Measurements from ENCODE around the gene MRPS27.

The MRPS27 gene

DNA sequence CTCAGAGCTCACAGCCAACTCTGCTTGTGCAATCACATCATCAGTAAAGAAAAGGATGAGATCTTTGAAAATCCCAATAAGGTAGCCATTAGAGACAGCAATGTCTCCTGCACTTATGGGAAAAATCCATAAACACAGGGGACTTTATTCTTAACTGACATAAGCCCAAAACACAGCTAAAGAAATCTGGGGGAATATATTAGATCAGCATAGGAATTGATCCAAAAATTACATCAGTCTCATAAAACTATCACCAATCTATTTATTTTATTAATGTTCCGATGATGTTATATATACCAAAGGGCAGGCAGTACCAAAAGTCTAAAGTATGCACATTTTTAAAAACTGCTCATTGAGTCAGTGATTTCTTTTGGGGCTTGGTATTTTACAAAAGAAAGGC, 6.9 kb downstream of the MRPS27 start:
- TF ChIP-seq, protein P1, sequence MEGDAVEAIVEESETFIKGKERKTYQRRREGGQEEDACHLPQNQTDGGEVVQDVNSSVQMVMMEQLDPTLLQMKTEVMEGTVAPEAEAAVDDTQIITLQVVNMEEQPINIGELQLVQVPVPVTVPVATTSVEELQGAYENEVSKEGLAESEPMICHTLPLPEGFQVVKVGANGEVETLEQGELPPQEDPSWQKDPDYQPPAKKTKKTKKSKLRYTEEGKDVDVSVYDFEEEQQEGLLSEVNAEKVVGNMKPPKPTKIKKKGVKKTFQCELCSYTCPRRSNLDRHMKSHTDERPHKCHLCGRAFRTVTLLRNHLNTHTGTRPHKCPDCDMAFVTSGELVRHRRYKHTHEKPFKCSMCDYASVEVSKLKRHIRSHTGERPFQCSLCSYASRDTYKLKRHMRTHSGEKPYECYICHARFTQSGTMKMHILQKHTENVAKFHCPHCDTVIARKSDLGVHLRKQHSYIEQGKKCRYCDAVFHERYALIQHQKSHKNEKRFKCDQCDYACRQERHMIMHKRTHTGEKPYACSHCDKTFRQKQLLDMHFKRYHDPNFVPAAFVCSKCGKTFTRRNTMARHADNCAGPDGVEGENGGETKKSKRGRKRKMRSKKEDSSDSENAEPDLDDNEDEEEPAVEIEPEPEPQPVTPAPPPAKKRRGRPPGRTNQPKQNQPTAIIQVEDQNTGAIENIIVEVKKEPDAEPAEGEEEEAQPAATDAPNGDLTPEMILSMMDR (IDR thresholded peaks at IDR 0.05; ENCODE audit: low read depth, low read length, missing control alignments) = no peak
- no peak for DNase-seq (ENCODE audit: extremely low read depth, low read depth)
- H3K4me3 ChIP-seq (replicated peaks; ENCODE audit: low read depth, low read length) = no peak overlapping the region

DNA sequence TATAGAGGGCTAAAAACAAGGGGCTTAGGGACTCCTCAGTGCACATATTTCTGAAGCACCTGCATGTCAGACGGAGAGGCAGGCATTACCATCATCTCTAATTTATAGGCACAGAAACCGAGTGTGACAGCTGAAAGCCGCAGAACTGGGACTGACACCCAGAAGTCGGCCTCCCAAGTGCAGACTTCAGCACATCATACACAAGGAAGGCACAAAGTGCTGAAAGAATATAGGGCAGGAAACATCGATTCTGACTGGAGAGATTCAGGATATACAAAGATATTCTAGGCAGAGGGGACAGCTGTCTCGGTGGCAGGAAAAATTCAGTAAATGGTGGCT, 11.2 kb downstream of the MRPS27 start:
- TF ChIP-seq, protein P1 (IDR thresholded peaks at IDR 0.05; ENCODE audit: low read depth, low read length, missing control alignments) = no peak
- H3K4me3 ChIP-seq (replicated peaks; ENCODE audit: low read depth, low read length) = no peak overlapping the region
- DNase-seq (ENCODE audit: extremely low read depth, low read depth) = no peak

DNA sequence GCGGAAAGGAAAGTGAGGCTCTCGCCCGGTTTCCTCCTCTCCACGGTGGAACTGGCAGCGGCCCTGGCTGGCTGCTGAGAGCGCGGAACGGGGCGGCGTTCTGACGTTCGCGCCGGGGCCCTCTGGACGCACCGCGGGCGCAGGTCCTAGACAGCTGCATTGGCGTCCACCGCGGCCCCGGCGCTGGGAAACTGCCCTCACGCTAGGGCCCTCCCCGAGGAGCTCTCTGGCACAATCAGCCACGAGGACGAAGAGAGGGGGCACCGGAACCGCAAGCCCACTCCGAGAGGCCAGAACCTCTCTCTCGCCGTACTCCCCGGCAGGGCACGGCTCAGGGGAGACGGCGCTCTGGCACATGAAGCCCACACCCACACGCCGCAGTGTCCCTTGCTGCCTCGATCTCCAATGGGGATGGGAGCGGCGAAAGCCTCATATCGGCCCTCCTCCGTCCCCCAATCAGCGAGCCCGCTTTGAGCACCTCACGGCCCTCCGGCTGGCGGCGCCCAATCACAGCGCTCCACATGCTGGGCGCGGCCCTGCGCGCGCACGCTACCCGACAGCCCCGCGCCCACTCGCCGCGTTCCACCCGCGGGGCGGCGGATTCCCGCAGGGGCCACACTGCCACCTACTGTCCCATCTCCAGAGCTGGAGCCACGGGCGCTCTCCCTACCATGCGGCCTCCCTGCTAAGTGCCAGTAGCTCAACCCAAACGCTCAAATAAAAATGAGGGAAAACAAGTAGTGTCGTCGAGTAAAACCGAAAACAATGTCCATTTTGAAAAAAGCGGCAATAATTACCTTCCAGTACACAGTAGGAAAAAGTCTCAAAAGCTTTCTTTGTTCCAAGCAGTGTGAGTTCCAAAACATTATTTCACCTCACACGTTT, 11.8 kb downstream of the MRPS27 start:
- TF ChIP-seq, protein P1 (IDR thresholded peaks at IDR 0.05; ENCODE audit: low read depth, low read length, missing control alignments) = peak; percentile 85
- peak overlapping the region; percentile 64 for H3K4me3 ChIP-seq (replicated peaks; ENCODE audit: low read depth, low read length)
- peak; percentile 85 for DNase-seq (ENCODE audit: extremely low read depth, low read depth)

DNA sequence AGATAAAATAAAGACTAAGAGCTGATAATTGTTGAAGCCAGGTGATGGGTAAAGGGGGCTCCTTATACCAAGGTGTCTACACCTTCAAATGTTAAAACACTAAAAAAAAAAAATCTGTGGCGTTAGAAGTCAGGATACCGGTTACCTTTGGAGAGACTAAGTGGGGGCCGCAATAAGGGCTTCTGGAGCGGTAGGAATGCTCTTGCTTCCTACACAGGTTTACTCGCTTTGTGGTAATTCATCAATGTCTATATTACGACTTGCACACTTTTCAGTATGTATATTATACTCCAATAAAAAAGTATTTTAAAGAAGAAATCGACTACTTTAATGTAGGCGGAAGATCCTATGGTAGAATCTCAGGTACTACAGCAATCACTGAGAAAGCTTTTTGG, 12.5 kb downstream of the MRPS27 start:
- no peak for DNase-seq (ENCODE audit: extremely low read depth, low read depth)
- TF ChIP-seq, protein P1 (IDR thresholded peaks at IDR 0.05; ENCODE audit: low read depth, low read length, missing control alignments) = no peak
- peak overlapping the region; percentile 64 for H3K4me3 ChIP-seq (replicated peaks; ENCODE audit: low read depth, low read length)

DNA sequence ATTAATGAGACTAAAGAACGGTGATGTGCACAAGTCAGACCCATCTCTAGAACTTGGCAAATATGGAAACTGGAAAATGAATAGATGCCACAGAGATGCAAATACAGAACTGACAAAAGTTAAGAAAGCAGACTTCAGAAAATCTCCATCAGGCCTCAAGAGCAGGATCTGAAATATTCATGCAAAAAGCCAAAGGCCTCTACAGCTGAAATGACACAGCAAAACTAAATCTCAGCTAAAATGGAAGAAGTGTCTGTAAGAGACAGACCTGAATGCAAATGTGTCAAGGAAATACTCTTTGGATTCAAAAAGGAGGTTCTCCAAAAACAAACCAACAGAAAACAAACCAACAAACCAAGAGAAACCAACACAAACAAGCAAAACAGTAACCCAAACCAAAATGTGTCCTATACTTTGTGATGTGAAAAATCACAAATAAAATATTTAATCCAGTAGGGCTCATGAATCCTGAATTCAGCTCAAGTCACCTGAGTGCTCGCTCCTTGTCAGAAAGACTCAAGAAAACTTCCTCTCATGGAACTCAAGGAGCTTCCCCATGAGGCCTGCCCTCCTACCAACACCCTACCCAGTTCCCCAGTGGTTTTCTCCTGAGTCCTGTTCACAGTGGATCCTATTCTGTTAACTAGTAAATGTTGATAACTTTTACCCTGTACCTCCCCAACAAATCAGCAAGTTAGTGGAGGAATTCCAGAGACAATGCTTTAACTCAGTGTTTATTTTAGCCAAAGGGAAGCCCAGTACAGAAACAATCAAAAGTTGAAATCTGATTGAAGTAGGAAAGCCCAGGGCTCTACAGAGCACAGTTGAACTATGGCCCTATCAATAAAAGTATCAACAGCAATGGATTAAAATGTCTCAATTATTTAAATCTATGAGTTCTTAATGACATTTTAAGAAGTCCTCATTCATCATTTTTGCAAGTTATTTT, 14.6 kb downstream of the MRPS27 start:
- H3K4me3 ChIP-seq (replicated peaks; ENCODE audit: low read depth, low read length) = no peak overlapping the region
- DNase-seq (ENCODE audit: extremely low read depth, low read depth) = no peak
- TF ChIP-seq, protein P1 (IDR thresholded peaks at IDR 0.05; ENCODE audit: low read depth, low read length, missing control alignments) = no peak

DNA sequence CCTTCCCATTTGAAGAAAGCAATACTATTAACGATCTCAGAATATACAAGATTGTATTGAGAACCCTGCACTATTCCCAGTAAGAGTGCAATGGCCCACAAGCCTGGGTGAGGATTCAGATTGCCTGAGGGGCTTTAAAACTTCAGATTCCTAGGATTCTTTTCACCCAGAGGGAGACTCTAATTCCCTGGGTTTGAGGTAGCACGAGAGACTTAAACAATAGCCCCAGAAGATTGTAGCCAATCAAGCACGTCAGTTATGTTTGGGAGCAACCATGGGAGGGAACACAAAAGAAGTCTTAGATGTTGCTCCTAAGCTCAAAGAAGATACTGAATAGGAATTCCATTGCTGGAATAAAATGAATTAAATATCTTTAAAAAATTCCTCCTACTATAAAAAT, 17.9 kb downstream of the MRPS27 start:
- TF ChIP-seq, protein P1 (IDR thresholded peaks at IDR 0.05; ENCODE audit: low read depth, low read length, missing control alignments) = no peak
- DNase-seq (ENCODE audit: extremely low read depth, low read depth) = no peak
- H3K4me3 ChIP-seq (replicated peaks; ENCODE audit: low read depth, low read length) = no peak overlapping the region
